ENCODE measurements around the gene PNPLA5. TPM values are rescaled to one million over a fixed set of nuclear protein-coding genes. Genes with fewer than 3 reads are reported as not detected.
"Not testable (repeated sequence)": the region's sequence is repeated elsewhere in the genome, so short reads cannot be mapped to it uniquely, and the experiment has no call there.

PNPLA5 gene
- total RNA-seq, 2 donors from 2014 or later = not detected

- not testable (repeated sequence) for H3K36me3 Mint-ChIP-seq; H3K27ac Mint-ChIP-seq; DNase-seq (ENCODE audit: low spot score in 2 of 2); ATAC-seq
- H3K9me3 Mint-ChIP-seq = peaks cover 11 to 14% of the 10 kb centered on the region in 2 donors
Measured at GRCh38 chr22:43869001-43869400, 22.8 kb downstream of the PNPLA5 start.

GRCh38 chr22:43867839-43868635 is 23.8 kb downstream of the PNPLA5 start:
- no peak for ATAC-seq
- Mint-ChIP-seq H3K36me3 (no peaks in the 10 kb centered on the region), H3K27ac (no peak overlapping the region), H3K9me3 (peaks cover 11 to 17% of the 10 kb centered on the region in 2 donors)
- DNase-seq (ENCODE audit: low spot score in 2 of 2) = peak; percentile 16 to 22

GRCh38 chr22:43862882-43863202 is 29.0 kb downstream of the PNPLA5 start:
- no peak overlapping the region for H3K27ac Mint-ChIP-seq
- DNase-seq (ENCODE audit: low spot score in 2 of 2) (no peak), ATAC-seq (no peak)
- peaks cover 0 to 3% of the 10 kb centered on the region in 2 donors for H3K9me3 Mint-ChIP-seq
- peaks cover 0 to 4% of the 10 kb centered on the region in 2 donors for H3K36me3 Mint-ChIP-seq

- Mint-ChIP-seq H3K27ac (no peak within 1 kb of the TSS), H3K36me3 (peaks cover 0 to 4% of the 10 kb centered on the region in 2 donors), H3K9me3 (peaks cover 3% of the 10 kb centered on the region in 2 donors)
- no peak for ATAC-seq
- peak in 1 of 2 donors; percentile 28 for DNase-seq (ENCODE audit: low spot score in 2 of 2)
Measured at GRCh38 chr22:43862074-43862881, 29.5 kb downstream of the PNPLA5 start, which contains the start of gene SULT4A1. Gene SULT4A1 (minus strand): TSS chr22:43862513. CDS start chr22:43862382, 131 bp downstream.

- Mint-ChIP-seq H3K36me3 (peaks cover 6 to 11% of the 10 kb centered on the region in 2 donors), H3K27ac (no peak overlapping the region), H3K9me3 (peaks cover 9 to 10% of the 10 kb centered on the region in 2 donors)
- peak in 1 of 2 donors; percentile 31 for DNase-seq (ENCODE audit: low spot score in 2 of 2)
- ATAC-seq = no peak
Measured at GRCh38 chr22:43861529-43861928, 30.3 kb downstream of the PNPLA5 start.

GRCh38 chr22:43860831-43861230 is 31.0 kb downstream of the PNPLA5 start:
- no peak for ATAC-seq
- Mint-ChIP-seq H3K9me3 (peaks cover 13 to 14% of the 10 kb centered on the region in 2 donors), H3K36me3 (peaks cover 6 to 17% of the 10 kb centered on the region in 2 donors), H3K27ac (no peak overlapping the region)
- DNase-seq (ENCODE audit: low spot score in 2 of 2) = peak in 1 of 2 donors; percentile 28

- Mint-ChIP-seq H3K27ac (no peak overlapping the region), H3K36me3 (peaks cover 6 to 17% of the 10 kb centered on the region in 2 donors), H3K9me3 (peaks cover 13 to 14% of the 10 kb centered on the region in 2 donors)
- DNase-seq (ENCODE audit: low spot score in 2 of 2) (no peak), ATAC-seq (no peak)
Measured at GRCh38 chr22:43860126-43860525, 31.7 kb downstream of the PNPLA5 start.

- DNase-seq (ENCODE audit: low spot score in 2 of 2) = peak in 1 of 2 donors; percentile 7
- ATAC-seq = no peak
- Mint-ChIP-seq H3K36me3 (peaks cover 6 to 17% of the 10 kb centered on the region in 2 donors), H3K27ac (no peak overlapping the region), H3K9me3 (peaks cover 13 to 14% of the 10 kb centered on the region in 2 donors)
Measured at GRCh38 chr22:43859621-43860020, 32.2 kb downstream of the PNPLA5 start.

- Mint-ChIP-seq H3K27ac (no peak overlapping the region), H3K36me3 (peaks cover 6 to 17% of the 10 kb centered on the region in 2 donors), H3K9me3 (peaks cover 13 to 14% of the 10 kb centered on the region in 2 donors)
- peak in 1 of 2 donors; percentile 35 for DNase-seq (ENCODE audit: low spot score in 2 of 2)
- no peak for ATAC-seq
Measured at GRCh38 chr22:43859176-43859575, 32.6 kb downstream of the PNPLA5 start.

- peak in 1 of 2 donors; percentile 11 for DNase-seq (ENCODE audit: low spot score in 2 of 2)
- no peak for ATAC-seq
- Mint-ChIP-seq H3K27ac (no peak overlapping the region), H3K9me3 (peaks cover 10 to 14% of the 10 kb centered on the region in 2 donors), H3K36me3 (peaks cover 6 to 17% of the 10 kb centered on the region in 2 donors)
Measured at GRCh38 chr22:43858156-43858895, 33.5 kb downstream of the PNPLA5 start.

GRCh38 chr22:43857367-43857766 is 34.4 kb downstream of the PNPLA5 start:
- ATAC-seq = no peak
- H3K36me3 Mint-ChIP-seq = peaks cover 6 to 13% of the 10 kb centered on the region in 2 donors
- peaks cover 10 to 14% of the 10 kb centered on the region in 2 donors for H3K9me3 Mint-ChIP-seq
- no peak overlapping the region for H3K27ac Mint-ChIP-seq
- no peak for DNase-seq (ENCODE audit: low spot score in 2 of 2)

GRCh38 chr22:43855431-43855830 is 36.4 kb downstream of the PNPLA5 start:
- ATAC-seq (no peak), DNase-seq (ENCODE audit: low spot score in 2 of 2) (peak in 1 of 2 donors; percentile 23)
- H3K27ac Mint-ChIP-seq = no peak overlapping the region

GRCh38 chr22:43854786-43855271 is 37.0 kb downstream of the PNPLA5 start:
- Mint-ChIP-seq H3K36me3 (peaks cover 6 to 13% of the 10 kb centered on the region in 2 donors), H3K9me3 (peaks cover 10 to 14% of the 10 kb centered on the region in 2 donors), H3K27ac (no peak overlapping the region)
- DNase-seq (ENCODE audit: low spot score in 2 of 2) (no peak), ATAC-seq (no peak)

More at GRCh38 chr22:43855431-43855830, 36.4 kb downstream of the PNPLA5 start:
- H3K36me3 Mint-ChIP-seq = peaks cover 6 to 13% of the 10 kb centered on the region in 2 donors
- H3K9me3 Mint-ChIP-seq = peaks cover 10 to 14% of the 10 kb centered on the region in 2 donors

GRCh38 chr22:43854121-43854785 is 37.6 kb downstream of the PNPLA5 start:
- peaks cover 10 to 14% of the 10 kb centered on the region in 2 donors for H3K9me3 Mint-ChIP-seq
- H3K27ac Mint-ChIP-seq = no peak overlapping the region
- DNase-seq (ENCODE audit: low spot score in 2 of 2) = peak in 1 of 2 donors; percentile 25
- no peak for ATAC-seq
- H3K36me3 Mint-ChIP-seq = peaks cover 6 to 13% of the 10 kb centered on the region in 2 donors

- Mint-ChIP-seq H3K27ac (no peak overlapping the region), H3K9me3 (peaks cover 10 to 14% of the 10 kb centered on the region in 2 donors), H3K36me3 (peaks cover 6 to 13% of the 10 kb centered on the region in 2 donors)
- peak in 1 of 2 donors; percentile 18 for DNase-seq (ENCODE audit: low spot score in 2 of 2)
- no peak for ATAC-seq
Measured at GRCh38 chr22:43853328-43853931, 38.4 kb downstream of the PNPLA5 start.

Measured in activated naive CD4-positive, alpha-beta T cell treated with anti-CD3 and anti-CD28 coated beads, Interleukin-2, amount 50 U/mL, for 72 hours (primary cell).